ENCODE measurements around the gene ZNF554. TPM values are rescaled to one million over a fixed set of nuclear protein-coding genes. Genes with fewer than 3 reads are reported as not detected.

The ZNF554 gene
- total and polyA plus RNA-seq, 2 of the 8 experiments (the other 6 are each of a cell fraction or from before 2014, with no cell fraction given) = 1.8 to 5.7 TPM

- TF ChIP-seq RAD21 (IDR thresholded peaks at IDR 0.05 in 1 of 2, conservative IDR thresholded peaks at IDR 0.05 in 1 of 2; ENCODE audit: low read depth in 2 of 2, low read length in 2 of 2) (no peak), POLR2AphosphoS5 (IDR thresholded peaks at IDR 0.05; ENCODE audit: low read depth, low read length) (peak; percentile 40; the same call in 1 of the 2 replicates), TCF12 (IDR thresholded peaks at IDR 0.05; ENCODE audit: low read depth, low read length) (no peak), KDM4A (IDR thresholded peaks at IDR 0.05; ENCODE audit: low read depth, low read length, severe bottlenecking) (peak; percentile 64), ASH2L (IDR thresholded peaks at IDR 0.05; ENCODE audit: low read length) (peak; percentile 78), JUN (IDR thresholded peaks at IDR 0.05; ENCODE audit: low read depth, low read length) (no peak), RXRA (IDR thresholded peaks at IDR 0.05; ENCODE audit: insufficient read depth, low read depth, low read length) (no peak), CREB1 (IDR thresholded peaks at IDR 0.05) (peak; percentile 77), SIRT6 (IDR thresholded peaks at IDR 0.05; ENCODE audit: low read length) (no peak), TAF7 (optimal IDR thresholded peaks at IDR 0.05; ENCODE audit: borderline replicate concordance, low read depth, low read length) (peak; percentile 60), TEAD4 (IDR thresholded peaks at IDR 0.05; ENCODE audit: low read depth, low read length) (no peak), NRF1 (IDR thresholded peaks at IDR 0.05; ENCODE audit: low read depth, low read length) (peak; percentile 92), EGR1 (IDR thresholded peaks at IDR 0.05; ENCODE audit: borderline replicate concordance, low read depth, low read length) (peak; percentile 95), POLR2A (IDR thresholded peaks at IDR 0.05; ENCODE audit: control extremely low read depth in 1 of 2, low read depth in 2 of 2, low read length in 2 of 2) (peak in 1 of 2 experiments; percentile 84; a peak in 2 of 3 replicates), TBP (IDR thresholded peaks at IDR 0.05; ENCODE audit: low read depth, low read length) (peak; percentile 44; the same call in 1 of the 2 replicates), SIN3A (conservative IDR thresholded peaks at IDR 0.05 in 1 of 2, IDR thresholded peaks at IDR 0.05 in 1 of 2; ENCODE audit: low read depth in 1 of 2, low read length in 2 of 2) (peak; percentile 39 to 92; a peak in 2 of 4 replicates), RBBP5 (IDR thresholded peaks at IDR 0.05; ENCODE audit: borderline replicate concordance, low read depth, low read length) (peak; percentile 70), CEBPB (IDR thresholded peaks at IDR 0.05; ENCODE audit: low read depth, low read length) (no peak), PHF8 (conservative IDR thresholded peaks at IDR 0.05; ENCODE audit: low read depth, low read length) (peak; percentile 96)
These were observed 34.2 kb upstream of the ZNF554 start, which contains the start of gene THOP1 (continued) for GRCh38 chr19:2785244-2785997.
